ENCODE data around the gene CACNA1E. TPM values are rescaled to one million over a fixed set of nuclear protein-coding genes. Genes with fewer than 3 reads are reported as not detected.

Gene CACNA1E
- total and polyA plus RNA-seq, 2 experiments from 2014 or later: 1.1 to 1.7 TPM

DNA sequence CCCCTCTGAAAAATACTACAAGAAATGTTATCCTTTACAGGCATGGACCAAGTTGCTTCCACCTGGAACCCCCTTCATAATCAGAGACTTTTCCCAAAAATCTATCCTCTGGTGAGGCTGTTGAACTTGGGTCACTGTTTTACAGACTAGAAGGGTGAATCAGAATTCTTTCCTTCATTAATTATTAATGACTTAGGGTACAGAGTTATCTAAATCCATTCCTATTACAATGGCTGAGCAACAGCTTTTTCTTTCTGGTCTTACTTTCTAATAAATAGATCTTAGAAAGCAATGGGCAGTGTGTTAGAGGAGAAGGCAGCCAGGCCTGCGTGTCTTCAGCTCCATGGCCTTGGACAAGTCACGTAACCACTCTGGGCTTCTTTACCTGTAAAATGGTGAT is 294.0 kb downstream of the CACNA1E start:
- 92% methylated on average over 2 of the region's 2 CpGs for WGBS (ENCODE audit: low lambda C conversion rate, missing lambda C conversion rate)
- TF ChIP-seq EZH2 (IDR thresholded peaks at IDR 0.05; ENCODE audit: borderline replicate concordance): no peak
- TF ChIP-seq EZH2phosphoT487 (IDR thresholded peaks at IDR 0.05; ENCODE audit: low read depth, severe bottlenecking, unreplicated experiment): no peak
- TF ChIP-seq, protein P1, sequence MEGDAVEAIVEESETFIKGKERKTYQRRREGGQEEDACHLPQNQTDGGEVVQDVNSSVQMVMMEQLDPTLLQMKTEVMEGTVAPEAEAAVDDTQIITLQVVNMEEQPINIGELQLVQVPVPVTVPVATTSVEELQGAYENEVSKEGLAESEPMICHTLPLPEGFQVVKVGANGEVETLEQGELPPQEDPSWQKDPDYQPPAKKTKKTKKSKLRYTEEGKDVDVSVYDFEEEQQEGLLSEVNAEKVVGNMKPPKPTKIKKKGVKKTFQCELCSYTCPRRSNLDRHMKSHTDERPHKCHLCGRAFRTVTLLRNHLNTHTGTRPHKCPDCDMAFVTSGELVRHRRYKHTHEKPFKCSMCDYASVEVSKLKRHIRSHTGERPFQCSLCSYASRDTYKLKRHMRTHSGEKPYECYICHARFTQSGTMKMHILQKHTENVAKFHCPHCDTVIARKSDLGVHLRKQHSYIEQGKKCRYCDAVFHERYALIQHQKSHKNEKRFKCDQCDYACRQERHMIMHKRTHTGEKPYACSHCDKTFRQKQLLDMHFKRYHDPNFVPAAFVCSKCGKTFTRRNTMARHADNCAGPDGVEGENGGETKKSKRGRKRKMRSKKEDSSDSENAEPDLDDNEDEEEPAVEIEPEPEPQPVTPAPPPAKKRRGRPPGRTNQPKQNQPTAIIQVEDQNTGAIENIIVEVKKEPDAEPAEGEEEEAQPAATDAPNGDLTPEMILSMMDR (IDR thresholded peaks at IDR 0.05; ENCODE audit: poor library complexity): no peak
- no peak overlapping the region for H3K4me2 ChIP-seq

DNA sequence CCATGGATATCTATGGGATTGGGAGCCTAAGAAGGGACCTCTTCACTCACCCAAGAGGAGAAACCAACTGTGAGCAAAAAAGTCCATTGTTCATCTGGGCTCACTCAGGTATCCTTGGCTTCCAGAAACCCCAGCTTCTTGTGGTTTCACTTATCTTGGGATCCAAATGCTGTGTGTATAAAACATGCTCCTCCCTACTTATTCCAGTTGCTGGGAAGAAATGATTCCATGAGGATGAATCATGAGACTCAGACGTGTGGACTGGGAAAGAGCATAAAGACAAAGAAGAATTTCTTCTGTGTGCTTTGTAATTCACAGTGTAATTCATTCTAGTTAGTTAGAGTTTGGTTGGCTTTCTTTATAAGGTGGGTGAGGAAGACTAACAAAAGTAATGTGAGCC is 294.5 kb downstream of the CACNA1E start:
- Histone ChIP-seq H3K4me2 (no peak overlapping the region), H3K9me2 (replicated peaks; ENCODE audit: insufficient read depth) (no peaks in the 10 kb centered on the region), H3K79me2 (no peaks in the 10 kb centered on the region), H3K27me3 (no peaks in the 10 kb centered on the region), H3K4me3 (no peak overlapping the region), H3K4me1 (ENCODE audit: insufficient read depth) (peaks cover 4% of the 10 kb centered on the region), H3K36me3 (replicated peaks; ENCODE audit: insufficient read depth, low read depth) (no peaks in the 10 kb centered on the region), H2AFZ (no peak overlapping the region), H3K27ac (no peak overlapping the region), H3K9me3 (ENCODE audit: low read depth) (no peaks in the 10 kb centered on the region), H4K20me1 (ENCODE audit: insufficient read depth, poor library complexity, severe bottlenecking) (no peaks in the 10 kb centered on the region)
- WGBS (ENCODE audit: low lambda C conversion rate, missing lambda C conversion rate): 29% methylated on average over 1 of the region's 1 CpG
- no peak for DNase-seq (ENCODE audit: low spot score)
- TF ChIP-seq EZH2phosphoT487 (IDR thresholded peaks at IDR 0.05; ENCODE audit: low read depth, severe bottlenecking, unreplicated experiment) (no peak), EZH2 (IDR thresholded peaks at IDR 0.05; ENCODE audit: borderline replicate concordance) (no peak)
- TF ChIP-seq, protein P1 (IDR thresholded peaks at IDR 0.05; ENCODE audit: poor library complexity): no peak

More for the DNA sequence above, 294.0 kb downstream of the CACNA1E start:
- Histone ChIP-seq H3K27me3 (no peaks in the 10 kb centered on the region), H3K9me2 (replicated peaks; ENCODE audit: insufficient read depth) (no peaks in the 10 kb centered on the region), H2AFZ (no peak overlapping the region), H3K36me3 (replicated peaks; ENCODE audit: insufficient read depth, low read depth) (no peaks in the 10 kb centered on the region), H3K9me3 (ENCODE audit: low read depth) (no peaks in the 10 kb centered on the region), H4K20me1 (ENCODE audit: insufficient read depth, poor library complexity, severe bottlenecking) (no peaks in the 10 kb centered on the region), H3K4me3 (no peak overlapping the region), H3K79me2 (no peaks in the 10 kb centered on the region), H3K27ac (no peak overlapping the region), H3K4me1 (ENCODE audit: insufficient read depth) (peaks cover 4% of the 10 kb centered on the region)
- no peak for DNase-seq (ENCODE audit: low spot score)

DNA sequence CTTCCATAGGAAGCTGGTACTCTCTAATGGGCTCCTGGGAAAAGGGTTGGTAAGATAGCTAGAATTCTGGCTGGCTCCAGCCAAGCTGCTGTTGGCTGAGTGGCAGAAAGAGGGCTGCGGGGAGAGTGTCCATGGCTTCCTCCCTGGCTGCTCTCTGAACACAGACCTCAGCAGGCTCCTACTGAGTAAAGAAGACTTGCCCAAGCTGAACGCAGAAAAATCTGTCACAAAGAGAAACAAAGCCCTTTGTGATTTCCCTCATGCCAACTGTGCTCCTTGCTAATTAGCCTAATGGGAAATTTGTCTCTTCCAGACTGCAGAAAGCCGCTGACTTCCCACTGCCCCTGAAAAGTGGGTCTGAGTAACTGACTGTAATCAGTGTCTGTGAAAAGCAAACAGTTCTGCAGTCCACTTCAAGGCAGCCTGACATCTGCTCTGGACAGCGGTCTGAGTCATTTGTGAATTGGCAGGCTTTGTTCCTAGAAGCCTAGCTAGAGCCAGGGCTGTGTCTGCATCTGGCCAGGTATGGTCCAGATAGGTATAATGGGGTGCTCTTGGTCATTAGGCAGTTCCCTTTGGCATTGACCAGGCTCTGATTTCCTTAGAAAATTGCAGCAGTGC is 295.4 kb downstream of the CACNA1E start:
- Histone ChIP-seq H3K27me3 (no peaks in the 10 kb centered on the region), H4K20me1 (ENCODE audit: insufficient read depth, poor library complexity, severe bottlenecking) (no peaks in the 10 kb centered on the region), H3K4me2 (no peak overlapping the region), H3K27ac (no peak overlapping the region), H3K36me3 (replicated peaks; ENCODE audit: insufficient read depth, low read depth) (no peaks in the 10 kb centered on the region), H3K79me2 (no peaks in the 10 kb centered on the region), H2AFZ (no peak overlapping the region), H3K4me3 (no peak overlapping the region), H3K9me3 (ENCODE audit: low read depth) (no peaks in the 10 kb centered on the region), H3K9me2 (replicated peaks; ENCODE audit: insufficient read depth) (no peaks in the 10 kb centered on the region), H3K4me1 (ENCODE audit: insufficient read depth) (peaks cover 4% of the 10 kb centered on the region)
- 40% methylated on average over 4 of the region's 4 CpGs for WGBS (ENCODE audit: low lambda C conversion rate, missing lambda C conversion rate)
- TF ChIP-seq EZH2phosphoT487 (IDR thresholded peaks at IDR 0.05; ENCODE audit: low read depth, severe bottlenecking, unreplicated experiment): no peak
- DNase-seq (ENCODE audit: low spot score): peak; percentile 44

DNA sequence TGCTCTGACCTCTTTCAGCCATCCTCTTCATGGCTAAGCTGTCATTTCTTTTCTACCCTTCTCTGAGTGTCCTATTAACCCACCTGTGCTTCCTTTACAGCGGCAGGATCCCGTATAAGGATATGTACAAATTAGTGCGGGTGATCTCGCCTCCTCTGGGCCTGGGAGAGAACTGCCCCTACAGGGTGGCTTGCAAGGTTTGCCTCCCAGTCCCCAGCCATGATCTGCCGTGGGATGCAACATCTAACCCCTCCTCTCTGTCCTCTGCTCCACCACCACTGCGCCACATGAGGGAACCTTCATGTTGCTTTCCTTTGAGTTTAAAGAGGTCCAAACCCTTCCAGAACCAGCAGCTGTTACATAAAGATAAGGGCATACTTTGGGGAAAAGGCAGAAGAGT is 296.0 kb downstream of the CACNA1E start:
- Histone ChIP-seq H3K27ac (no peak overlapping the region), H3K79me2 (no peaks in the 10 kb centered on the region), H3K4me2 (no peak overlapping the region), H3K4me3 (no peak overlapping the region), H3K9me2 (replicated peaks; ENCODE audit: insufficient read depth) (no peaks in the 10 kb centered on the region), H3K9me3 (ENCODE audit: low read depth) (no peaks in the 10 kb centered on the region), H2AFZ (no peak overlapping the region), H3K36me3 (replicated peaks; ENCODE audit: insufficient read depth, low read depth) (no peaks in the 10 kb centered on the region), H3K4me1 (ENCODE audit: insufficient read depth) (peaks cover 4% of the 10 kb centered on the region), H4K20me1 (ENCODE audit: insufficient read depth, poor library complexity, severe bottlenecking) (no peaks in the 10 kb centered on the region), H3K27me3 (no peaks in the 10 kb centered on the region)
- TF ChIP-seq EZH2 (IDR thresholded peaks at IDR 0.05; ENCODE audit: borderline replicate concordance) (no peak), EZH2phosphoT487 (IDR thresholded peaks at IDR 0.05; ENCODE audit: low read depth, severe bottlenecking, unreplicated experiment) (no peak)
- TF ChIP-seq, protein P1 (IDR thresholded peaks at IDR 0.05; ENCODE audit: poor library complexity): no peak
- 83% methylated on average over 6 of the region's 6 CpGs for WGBS (ENCODE audit: low lambda C conversion rate, missing lambda C conversion rate)
- DNase-seq (ENCODE audit: low spot score): no peak

Measured in hepatocyte (in vitro differentiated cells).